Eye (tissue), 1 donor: ENCODE measurements around the gene NEMP1.
"Not testable (repeated sequence)": the region's sequence is repeated elsewhere in the genome, so short reads cannot be mapped to it uniquely, and the experiment has no call there.

Experiments
- DNase-seq: peaks from one replicate; pipeline ENCODE4 v3.0.0-alpha.2; 2015

NEMP1 gene

DNA sequence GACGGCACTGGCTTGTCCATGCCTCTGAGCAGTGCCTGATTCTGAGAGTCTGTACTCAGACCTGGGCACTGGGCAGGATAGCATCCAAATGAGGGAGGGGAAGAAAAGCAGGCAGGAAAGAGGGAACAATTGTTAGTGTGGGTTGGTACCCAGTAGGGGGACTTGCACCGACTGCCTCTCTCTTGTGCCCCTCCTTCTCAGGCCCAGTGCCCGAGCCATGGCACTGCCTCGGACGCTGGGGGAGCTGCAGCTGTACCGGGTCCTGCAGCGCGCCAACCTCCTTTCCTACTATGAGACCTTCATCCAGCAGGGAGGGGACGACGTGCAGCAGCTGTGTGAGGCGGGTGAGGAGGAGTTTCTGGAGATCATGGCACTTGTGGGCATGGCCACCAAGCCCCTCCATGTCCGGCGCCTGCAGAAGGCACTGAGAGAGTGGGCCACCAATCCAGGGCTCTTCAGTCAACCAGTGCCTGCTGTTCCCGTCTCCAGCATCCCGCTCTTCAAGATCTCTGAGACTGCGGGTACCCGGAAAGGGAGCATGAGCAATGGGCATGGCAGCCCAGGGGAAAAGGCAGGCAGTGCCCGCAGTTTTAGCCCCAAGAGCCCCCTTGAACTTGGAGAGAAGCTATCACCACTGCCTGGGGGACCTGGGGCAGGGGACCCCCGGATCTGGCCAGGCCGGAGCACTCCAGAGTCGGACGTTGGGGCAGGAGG lies 12.5 kb upstream of the NEMP1 start:
- DNase-seq: no peak

GRCh38 chr12:57090490-57090889 lies 11.9 kb upstream of the NEMP1 start:
- no peak for DNase-seq

- DNase-seq: peak; percentile 85
These were observed 11.0 kb upstream of the NEMP1 start for GRCh38 chr12:57089271-57090245.

DNA sequence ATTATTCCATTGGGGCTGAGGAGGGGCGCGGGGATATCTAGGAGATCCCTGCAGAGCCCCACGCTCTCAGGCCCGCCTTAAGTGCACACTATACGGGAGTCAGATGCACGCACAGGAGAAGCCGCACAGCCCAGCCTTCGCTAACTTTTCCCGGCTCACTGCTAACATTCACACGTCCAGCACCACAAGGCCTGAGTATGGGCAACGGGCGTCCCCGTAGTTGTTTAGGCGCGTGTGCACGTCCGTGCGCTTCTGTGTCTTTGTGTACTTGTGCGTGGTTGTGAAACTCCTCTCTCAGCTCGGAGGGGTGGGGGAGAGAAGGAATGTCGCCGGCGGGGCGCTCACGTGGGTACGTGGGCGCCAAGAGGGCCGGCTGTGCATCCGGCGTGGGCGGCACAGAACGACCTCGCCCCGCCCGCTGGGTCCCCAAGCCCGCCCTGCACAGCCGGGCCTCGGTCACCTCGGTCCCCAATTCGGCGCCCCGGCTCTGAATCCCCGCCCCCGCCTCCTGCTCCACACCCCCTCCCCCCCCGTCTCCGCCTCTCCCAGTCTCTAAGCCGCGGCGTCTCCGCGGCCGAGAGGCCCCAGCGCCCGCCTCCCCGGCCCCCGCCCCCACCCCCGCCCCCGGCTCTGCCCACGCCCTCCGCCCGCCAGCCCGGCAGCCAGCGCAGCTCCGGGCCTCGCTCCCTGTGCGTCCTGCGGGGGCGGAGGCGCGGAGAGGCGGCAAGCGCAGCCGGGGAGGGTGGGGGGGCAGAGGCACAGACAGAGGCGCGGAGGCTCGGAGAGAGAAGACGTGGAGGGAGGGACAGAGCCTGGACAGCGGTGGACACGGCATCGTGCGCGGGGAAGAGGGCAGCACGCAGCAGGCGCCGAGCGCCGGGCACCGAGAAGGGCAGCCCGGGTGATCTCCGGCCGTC lies 10.0 kb upstream of the NEMP1 start, which contains the start of gene NAB2:
Gene NAB2 (plus strand): TSS at position 761 of the 917 bp plus-strand sequence. CDS start 158 bp downstream, outside the sequence.
- peak; percentile 96 for DNase-seq

GRCh38 chr12:57087691-57088353 lies 9.2 kb upstream of the NEMP1 start:
- DNase-seq: peak; percentile 95

- DNase-seq: peak; percentile 87
These were observed 8.6 kb upstream of the NEMP1 start for GRCh38 chr12:57087010-57087690.

GRCh38 chr12:57086493-57087009 lies 8.0 kb upstream of the NEMP1 start:
- peak; percentile 92 for DNase-seq

- peak; percentile 81 for DNase-seq
These were observed 7.5 kb upstream of the NEMP1 start for GRCh38 chr12:57085999-57086492.

GRCh38 chr12:57080855-57081254 lies 2.3 kb upstream of the NEMP1 start:
- no peak for DNase-seq

DNA sequence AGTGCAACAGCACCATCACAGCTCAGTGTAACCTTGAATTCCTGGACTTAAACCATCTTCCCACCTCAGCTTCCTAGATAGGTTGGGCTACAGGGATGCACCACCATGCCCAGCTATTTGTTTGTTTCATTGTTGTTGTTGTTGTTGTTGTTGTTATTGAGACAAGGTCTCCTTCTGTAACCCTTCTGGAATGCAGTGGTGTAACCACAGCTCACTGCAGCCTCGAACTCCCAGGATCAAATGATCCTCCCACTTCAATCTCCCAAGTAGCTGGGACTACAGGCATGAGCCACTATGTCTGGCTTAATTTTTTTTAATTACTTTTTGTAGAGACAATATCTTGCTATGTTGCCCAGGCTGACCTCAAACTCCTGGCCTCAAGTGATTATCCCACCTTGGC lies 1.2 kb upstream of the NEMP1 start:
- DNase-seq: no peak

GRCh38 chr12:57073566-57074450 lies 4.8 kb downstream of the NEMP1 start:
- DNase-seq: not testable (repeated sequence)

GRCh38 chr12:57072661-57073060 lies 5.9 kb downstream of the NEMP1 start:
- no peak for DNase-seq

DNA sequence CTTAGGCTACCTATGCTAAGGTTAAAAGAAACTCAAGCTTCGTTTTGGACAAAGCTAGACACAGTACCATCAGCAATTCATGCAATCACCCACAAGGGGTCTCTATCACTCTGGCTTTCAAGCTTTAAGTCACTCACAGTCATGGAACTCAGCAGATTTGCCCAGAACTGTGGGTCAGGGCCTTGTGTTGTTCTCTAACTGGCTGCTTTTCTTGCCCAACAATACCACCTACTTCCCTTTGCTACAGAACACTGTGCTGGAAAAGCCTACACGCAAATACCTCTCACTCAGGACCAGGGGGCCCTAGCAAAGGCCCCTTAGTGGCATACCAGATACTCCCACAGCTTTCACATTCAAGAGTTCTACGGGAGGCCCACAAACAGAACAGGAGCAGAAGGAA lies 9.1 kb downstream of the NEMP1 start:
- DNase-seq: peak; percentile 90

- DNase-seq: no peak
These were observed 12.3 kb downstream of the NEMP1 start for GRCh38 chr12:57066245-57066644.

DNA sequence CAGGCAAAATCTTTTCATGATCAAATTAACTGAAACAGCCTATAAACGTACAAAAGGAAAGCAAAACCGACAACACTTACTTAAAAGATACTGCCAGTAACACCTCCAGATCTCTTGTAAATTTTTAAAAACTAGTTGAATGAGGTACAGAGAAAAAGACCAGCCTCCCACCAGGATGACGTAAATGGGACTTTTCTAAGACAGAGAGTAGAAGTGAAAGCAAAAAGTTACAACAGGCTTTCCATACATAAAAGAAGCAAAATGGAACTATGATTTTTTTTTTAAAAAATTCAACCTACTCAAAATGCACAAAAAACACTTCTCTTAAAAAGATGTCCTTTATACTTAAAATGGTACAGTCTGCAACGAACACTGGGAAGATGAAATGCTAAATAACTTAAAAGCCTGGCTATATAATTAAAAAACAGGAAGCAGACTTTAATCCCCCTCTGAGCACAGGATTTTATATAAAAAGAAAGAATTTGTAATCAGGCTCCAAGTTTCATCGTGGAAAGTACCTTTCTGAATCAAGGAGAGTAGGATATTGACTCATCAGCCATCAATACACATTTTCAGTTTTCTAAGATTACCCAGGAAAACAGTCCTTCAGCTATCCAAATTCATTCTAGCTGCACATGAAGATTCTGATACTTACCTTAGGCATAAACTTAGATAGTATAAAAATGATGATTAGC lies 14.5 kb downstream of the NEMP1 start:
- DNase-seq: no peak

DNA sequence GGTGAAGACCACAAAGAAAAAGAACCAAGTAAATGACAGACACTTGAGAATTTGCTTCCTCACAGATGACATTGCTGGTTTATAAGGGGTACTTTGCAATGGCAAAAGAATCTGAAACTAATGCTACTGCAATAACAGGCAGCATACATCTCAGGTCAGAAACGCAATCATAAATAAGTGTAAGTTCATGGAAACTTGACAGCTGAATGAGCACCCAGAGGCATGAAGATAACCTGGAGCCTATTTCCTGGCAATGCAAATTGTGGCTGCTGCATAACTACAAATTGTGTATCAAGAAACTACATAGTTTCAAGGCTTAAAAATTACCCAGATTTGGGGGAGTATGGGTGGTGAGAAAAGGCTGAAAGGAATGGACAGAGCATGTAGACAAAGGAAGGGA lies 20.1 kb downstream of the NEMP1 start:
- DNase-seq: no peak

DNA sequence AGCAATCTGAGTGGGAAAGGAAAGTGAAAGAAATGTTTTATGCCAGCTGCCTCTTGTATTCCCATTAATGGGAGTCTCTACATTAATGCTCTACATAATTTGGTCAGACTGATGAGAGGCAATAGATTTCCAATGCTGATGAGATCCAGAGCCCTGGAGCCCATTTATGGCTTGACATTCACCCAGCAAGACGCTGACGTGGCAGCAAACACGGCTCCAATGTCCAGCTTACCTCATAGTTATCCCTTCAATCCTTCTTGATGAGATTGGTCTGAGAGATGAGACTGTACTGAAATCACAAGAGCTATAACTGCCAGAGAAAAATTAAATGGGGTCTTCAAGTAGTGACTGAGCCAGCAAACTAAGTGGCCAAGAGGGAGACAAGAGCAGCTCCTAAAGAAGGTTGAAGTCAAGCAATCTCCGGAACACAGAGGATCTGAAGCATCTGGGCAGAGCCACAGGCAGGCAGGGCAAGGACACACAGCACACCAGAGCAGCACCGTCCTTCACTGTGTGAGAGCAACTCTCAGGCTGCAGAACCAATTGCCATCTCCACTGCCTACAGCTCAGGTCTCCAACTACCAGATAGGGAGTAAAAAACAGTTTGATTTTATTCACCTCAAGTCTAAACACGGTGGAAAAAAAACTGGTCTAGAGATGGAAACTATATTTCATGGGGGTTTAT lies 21.4 kb downstream of the NEMP1 start:
- no peak for DNase-seq

DNA sequence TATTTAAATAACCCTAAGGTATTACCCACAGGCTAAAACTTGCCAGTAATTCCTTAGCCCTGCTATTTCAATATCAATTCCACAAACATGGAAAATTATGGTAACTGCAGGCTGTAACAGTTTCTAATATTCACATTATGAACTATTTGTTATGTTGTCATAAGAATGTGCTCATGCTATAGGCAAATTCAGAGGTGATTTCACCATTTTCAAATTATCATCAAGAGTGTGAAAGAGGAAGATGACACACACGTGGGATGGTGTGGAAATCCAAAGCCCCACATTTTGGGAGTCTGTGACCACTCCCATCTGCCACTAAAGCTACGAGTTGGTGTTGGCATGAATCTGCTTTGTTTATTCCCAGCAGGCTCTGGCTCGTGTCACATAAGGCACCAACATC lies 22.8 kb downstream of the NEMP1 start:
- DNase-seq: no peak

DNA sequence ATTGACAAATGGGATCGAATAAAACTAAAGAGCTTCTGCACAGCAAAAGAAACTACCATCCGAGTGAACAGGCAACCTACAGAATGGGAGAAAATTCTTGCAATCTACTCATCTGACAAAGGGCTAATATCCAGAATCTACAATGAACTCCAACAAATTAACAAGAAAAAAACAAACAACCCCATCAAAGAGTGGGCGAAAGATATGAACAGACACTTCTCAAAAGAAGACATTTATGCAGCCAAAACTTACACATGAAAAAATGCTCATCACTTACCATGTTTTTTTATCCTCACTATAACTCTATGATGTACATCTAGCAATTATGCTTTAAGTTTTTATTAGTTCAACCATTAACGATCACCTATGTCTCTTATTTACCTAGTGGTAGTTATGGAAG lies 24.7 kb downstream of the NEMP1 start:
- not testable (repeated sequence) for DNase-seq
